T-cell (primary cell): ENCODE measurements around the gene RGPD6. TPM values are rescaled to one million over a fixed set of nuclear protein-coding genes. Genes with fewer than 3 reads are reported as not detected.
"Not testable (repeated sequence)": the region's sequence is repeated elsewhere in the genome, so short reads cannot be mapped to it uniquely, and the experiment has no call there.

Experiments
- ATAC-seq, 4 experiments: fragments of 200-7000 bp in 3 of 4; fragments of 150-1000 bp in 1 of 4; cut with Tn5 transposase; replicated peaks in 1 of 4; 1 replicate in 3 of 4; 2 replicates in 1 of 4; pipeline ENCODE4 v1.10.0; 2021; ENCODE audit warnings: moderate library complexity in 3 of 4, mild to moderate bottlenecking in 2 of 4, moderate number of reproducible peaks in 1 of 4
- CTCF ChIA-PET, 2 donors: fragments of 300-600 bp; sonication (Branson Sonifier 250); formaldehyde crosslinking; loops; one replicate each; lab custom pipeline; 2022; ENCODE audit warnings: antibody characterized with exemption in 2 of 2; lab: Charles Lee
- POLR2A ChIA-PET, 2 donors: fragments of 300-600 bp; sonication (Branson Sonifier 250); formaldehyde crosslinking; loops; one replicate each; lab custom pipeline; 2022; ENCODE audit warnings: antibody characterized with exemption in 2 of 2; lab: Charles Lee
- DNase-seq, 35 experiments: peaks; one replicate each; pipeline versions ENCODE4 v3.0.0 to v3.0.0-alpha.2; 2013 to 2023
- H3K27ac ChIP-seq: one replicate; pipeline ENCODE4 v1.5.1; 2013; ENCODE audit warnings: low read length
- H3K27me3 ChIP-seq, 2 experiments: replicated peaks in 1 of 2; 1 replicate in 1 of 2; 2 replicates in 1 of 2; pipeline versions ENCODE4 v1.6.1 to v1.7.0; 2013; ENCODE audit warnings: low read length in 1 of 2, mixed read lengths in 1 of 2; ENCODE audit not compliant: control insufficient read depth in 2 of 2, insufficient read depth in 2 of 2; ENCODE audit errors: extremely low read depth in 1 of 2
- H3K36me3 ChIP-seq, 2 donors: 1 replicate in 1 of 2; 2 replicates in 1 of 2; pipeline versions ENCODE4 v1.6.1 to v1.7.0; 2013; ENCODE audit warnings: low read length in 1 of 2; ENCODE audit not compliant: control insufficient read depth in 2 of 2, insufficient read depth in 1 of 2; ENCODE audit errors: extremely low read depth in 1 of 2
- H3K4me1 ChIP-seq, 2 experiments: 1 replicate in 1 of 2; 2 replicates in 1 of 2; pipeline versions ENCODE4 v1.6.1 to v1.7.0; 2013; ENCODE audit warnings: low read length in 2 of 2, mixed read lengths in 1 of 2; ENCODE audit not compliant: insufficient read depth in 2 of 2, control insufficient read depth in 1 of 2; ENCODE audit errors: extremely low read depth in 1 of 2
- H3K4me3 ChIP-seq, 2 donors: 1 replicate in 1 of 2; 2 replicates in 1 of 2; pipeline versions ENCODE4 v1.5.1 to v1.7.0; 2013; ENCODE audit warnings: mild to moderate bottlenecking in 2 of 2, low read length in 1 of 2, moderate library complexity in 1 of 2; ENCODE audit not compliant: control insufficient read depth in 1 of 2; ENCODE audit errors: extremely low read depth in 1 of 2
- H3K9me3 ChIP-seq: 2 replicates; pipeline ENCODE4 v1.7.0; 2013
- H3K27ac Mint-ChIP-seq, 2 donors: one replicate each; pipeline ENCODE4 v1.8.0; 2020 to 2021; ENCODE audit warnings: mild to moderate bottlenecking in 2 of 2, mixed read lengths in 2 of 2
- H3K27me3 Mint-ChIP-seq, 2 donors: one replicate each; pipeline ENCODE4 v1.8.0; 2021 to 2022; ENCODE audit warnings: mixed read lengths in 2 of 2
- H3K36me3 Mint-ChIP-seq: one replicate; pipeline ENCODE4 v1.8.0; 2021; ENCODE audit warnings: mixed read lengths
- H3K4me1 Mint-ChIP-seq, 3 donors: one replicate each; pipeline ENCODE4 v1.8.0; 2020 to 2022; ENCODE audit warnings: mixed read lengths in 3 of 3, mild to moderate bottlenecking in 1 of 3
- H3K4me3 Mint-ChIP-seq, 3 donors: one replicate each; pipeline ENCODE4 v1.8.0; 2020 to 2022; ENCODE audit warnings: mild to moderate bottlenecking in 3 of 3, mixed read lengths in 3 of 3, moderate library complexity in 3 of 3
- H3K9me3 Mint-ChIP-seq, 3 donors: one replicate each; pipeline ENCODE4 v1.8.0; 2020 to 2022; ENCODE audit warnings: mixed read lengths in 3 of 3
- WGBS: methylation state at CpG from one replicate; pipeline ENCODE4 v1.1.5; 2013; ENCODE audit warnings: missing lambda C conversion rate; ENCODE audit not compliant: insufficient coverage; 5-methylcytosine and 5-hydroxymethylcytosine counted together
- total RNA-seq, 35 experiments: library from RNA in 6 of 35; stranded (reverse) in 6 of 35; fragments of 120-200 nt in 1 of 35; gene quantifications; one replicate each; pipeline versions ENCODE4 v1.2.1 to v1.2.4 and lab custom pipeline; 2013 to 2026

RGPD6 gene
- total RNA-seq (100 to 1,000 TPM in 1 of 5 donors, 10 to 100 TPM in 3, 1 to 10 TPM in 1; 7.2 to 140 (median 19.0) TPM), total RNA-seq (lab: John Stamatoyannopoulos, UW) (0.16 to 1.6 (median 0.50) reads per million in 29 experiments)
- total RNA-seq (2013), result 28.9 TPM

- H3K27me3 ChIP-seq, H3K9me3 Mint-ChIP-seq, POLR2A ChIA-PET, H3K4me3 Mint-ChIP-seq, H3K4me3 ChIP-seq, CTCF ChIA-PET, H3K9me3 ChIP-seq, H3K27ac ChIP-seq, H3K27me3 Mint-ChIP-seq, H3K27ac Mint-ChIP-seq, H3K4me1 Mint-ChIP-seq, H3K36me3 Mint-ChIP-seq, H3K4me1 ChIP-seq, DNase-seq, H3K36me3 ChIP-seq: not testable (repeated sequence)
- peak; percentile 99 to 100 (median 100) for ATAC-seq
- no CpG with 5 or more reads among the region's 70 CpGs for WGBS
Measured at GRCh38 chr2:110576763-110577416, at the start of gene RGPD6. Gene RGPD6 (minus strand): TSS chr2:110577222. CDS start chr2:110577024, 198 bp downstream.

GRCh38 chr2:110619326-110619939, 42.4 kb upstream of the RGPD6 start:
- H3K9me3 Mint-ChIP-seq, H3K36me3 ChIP-seq, H3K27ac Mint-ChIP-seq, H3K4me3 Mint-ChIP-seq, ATAC-seq, POLR2A ChIA-PET, DNase-seq, H3K27me3 Mint-ChIP-seq, H3K4me1 Mint-ChIP-seq, H3K9me3 ChIP-seq, H3K27me3 ChIP-seq, H3K36me3 Mint-ChIP-seq, CTCF ChIA-PET, H3K4me1 ChIP-seq, H3K27ac ChIP-seq, H3K4me3 ChIP-seq: not testable (repeated sequence)
- no CpG with 5 or more reads among the region's 9 CpGs for WGBS

GRCh38 chr2:110613927-110614326, 36.9 kb upstream of the RGPD6 start:
- ATAC-seq, H3K4me1 Mint-ChIP-seq, H3K4me1 ChIP-seq, H3K4me3 ChIP-seq, H3K9me3 ChIP-seq, H3K4me3 Mint-ChIP-seq, H3K36me3 Mint-ChIP-seq, H3K27me3 ChIP-seq, H3K9me3 Mint-ChIP-seq, H3K36me3 ChIP-seq, H3K27me3 Mint-ChIP-seq, CTCF ChIA-PET, DNase-seq, POLR2A ChIA-PET, H3K27ac ChIP-seq, H3K27ac Mint-ChIP-seq: not testable (repeated sequence)
- WGBS, result no CpG with 5 or more reads among the region's 1 CpG

- peak; percentile 58 to 74 (median 72) for ATAC-seq
- H3K27me3 ChIP-seq, H3K36me3 Mint-ChIP-seq, H3K27me3 Mint-ChIP-seq, CTCF ChIA-PET, H3K9me3 Mint-ChIP-seq, H3K4me3 ChIP-seq, H3K36me3 ChIP-seq, H3K4me3 Mint-ChIP-seq, H3K4me1 ChIP-seq, POLR2A ChIA-PET, H3K27ac ChIP-seq, H3K4me1 Mint-ChIP-seq, H3K27ac Mint-ChIP-seq, H3K9me3 ChIP-seq: not testable (repeated sequence)
- whole genome bisulfite sequencing, result no CpG with 5 or more reads among the region's 94 CpGs
- peak in 16 of 35 experiments; percentile 1 to 41 (median 12) for DNase-seq
Measured at GRCh38 chr2:110610613-110611250, 33.7 kb upstream of the RGPD6 start.

- POLR2A ChIA-PET, CTCF ChIA-PET, H3K9me3 Mint-ChIP-seq, H3K4me1 Mint-ChIP-seq, H3K4me1 ChIP-seq, H3K4me3 ChIP-seq, H3K36me3 ChIP-seq, H3K27me3 Mint-ChIP-seq, H3K9me3 ChIP-seq, H3K36me3 Mint-ChIP-seq, H3K27me3 ChIP-seq, H3K27ac Mint-ChIP-seq, H3K27ac ChIP-seq: not testable (repeated sequence)
- peak; percentile 56 to 69 (median 62) for ATAC-seq
- peak in 1 of 35 experiments; percentile 5 for DNase-seq
- no CpG with 5 or more reads among the region's 45 CpGs for WGBS
- peak overlapping the region in 1 of 3 donors; percentile 36 for H3K4me3 Mint-ChIP-seq
Measured at GRCh38 chr2:110609843-110610612, 33.0 kb upstream of the RGPD6 start.

- H3K4me1 ChIP-seq, DNase-seq, H3K4me1 Mint-ChIP-seq, H3K9me3 Mint-ChIP-seq, ATAC-seq, H3K27ac Mint-ChIP-seq, H3K27me3 Mint-ChIP-seq, H3K27ac ChIP-seq, H3K27me3 ChIP-seq, H3K9me3 ChIP-seq, POLR2A ChIA-PET, H3K36me3 ChIP-seq, H3K36me3 Mint-ChIP-seq, CTCF ChIA-PET, H3K4me3 ChIP-seq, H3K4me3 Mint-ChIP-seq: not testable (repeated sequence)
- WGBS, result no CpG with 5 or more reads among the region's 8 CpGs
Measured at GRCh38 chr2:110608788-110609502, 31.9 kb upstream of the RGPD6 start.
